GM12892 (cell line): Measurements from ENCODE around the gene CHI3L1.

ENCODE experiments used
- POLR2A ChIP-seq: IDR thresholded peaks from 2 replicates; pipeline ENCODE4 v1.6.1; 2011; ENCODE audit warnings: low read depth, low read length, control low read depth
- POLR2AphosphoS5 ChIP-seq: IDR thresholded peaks from 2 replicates; pipeline ENCODE4 v1.6.1; 2011; ENCODE audit warnings: low read depth, low read length, control low read depth
- TAF1 ChIP-seq: IDR thresholded peaks from 2 replicates; pipeline ENCODE4 v1.6.1; 2011; ENCODE audit warnings: low read depth, mild to moderate bottlenecking, control low read depth, low read length, borderline replicate concordance

- TF ChIP-seq TAF1: no peak
- TF ChIP-seq POLR2AphosphoS5: no peak
- TF ChIP-seq POLR2A: no peak
These were observed 23.8 kb upstream of the CHI3L1 start for GRCh38 chr1:203210350-203210749.
